ENCODE measurements around the gene ATG2B.

GRCh38 chr14:96394047-96394815 lies 31.1 kb upstream of the ATG2B start:
- TF ChIP-seq POLR2A (IDR thresholded peaks at IDR 0.05; ENCODE audit: low read depth, low read length) (no peak), TAF1 (IDR thresholded peaks at IDR 0.05; ENCODE audit: low read depth, low read length) (no peak), POU2F2 (IDR thresholded peaks at IDR 0.05; ENCODE audit: low read depth, low read length) (no peak)

Measured in GM12891 (cell line).